GM12872 (cell line): ENCODE data around the gene SAMD14.

Experiments
- CTCF ChIP-seq: IDR thresholded peaks from 3 replicates; pipeline ENCODE4 v1.5.1; 2011; ENCODE audit warnings: low read depth, mild to moderate bottlenecking, low read length, moderate library complexity; ENCODE audit not compliant: insufficient read depth

Gene SAMD14

DNA sequence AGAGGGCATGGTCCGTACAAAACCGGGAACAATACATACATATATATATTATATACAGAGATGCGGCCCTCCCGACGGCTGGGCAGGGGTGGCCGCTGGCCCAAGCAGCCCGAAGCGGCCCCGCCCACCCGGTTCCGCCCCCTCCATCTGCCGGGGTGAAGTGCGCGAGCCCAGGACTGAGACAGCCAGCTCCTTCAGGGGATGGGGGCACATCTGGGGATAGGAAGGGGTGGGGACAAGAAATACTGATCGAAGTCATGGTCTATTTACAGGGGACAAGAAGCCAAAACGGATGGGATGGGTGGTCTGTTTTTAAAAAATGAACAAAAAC lies 3.8 kb upstream of the SAMD14 start:
- no peak for TF ChIP-seq CTCF

GRCh38 chr17:50133028-50133768 lies 3.2 kb upstream of the SAMD14 start:
- no peak for TF ChIP-seq CTCF

DNA sequence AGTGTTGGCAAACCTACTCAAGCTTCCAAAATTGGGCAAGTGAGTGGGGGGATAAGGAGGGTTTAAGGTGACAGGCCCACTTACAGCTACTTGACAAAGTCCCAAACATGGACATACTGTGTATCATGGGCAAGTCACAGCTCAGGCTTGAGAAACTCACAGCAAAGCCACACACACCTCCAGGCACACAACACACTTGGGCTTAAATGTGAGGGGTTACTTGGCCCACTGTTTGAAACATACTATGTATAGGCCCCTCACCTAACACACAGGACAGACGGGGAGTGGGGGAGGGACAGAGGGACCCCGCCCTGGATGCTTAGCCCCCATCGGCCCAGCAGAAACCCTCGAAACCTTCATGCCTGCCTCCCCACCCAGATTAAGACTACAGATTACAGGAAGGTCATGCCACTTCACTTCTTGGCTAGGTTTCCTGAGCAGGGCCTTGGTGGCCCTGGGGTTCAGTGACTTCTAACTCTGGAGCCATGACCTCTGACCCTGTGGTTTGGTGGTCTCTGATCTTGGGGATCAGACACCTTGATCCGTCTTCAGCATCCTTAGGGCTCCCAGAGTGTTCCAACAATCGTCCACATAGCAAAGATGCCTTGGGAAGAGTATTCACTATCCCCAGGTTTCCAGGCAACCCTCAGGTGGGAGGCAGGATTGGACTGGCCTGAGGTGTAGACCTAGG lies 2.3 kb upstream of the SAMD14 start:
- no peak for TF ChIP-seq CTCF

- no peak for TF ChIP-seq CTCF
Observed at GRCh38 chr17:50130559-50131305, 772 bp upstream of the SAMD14 start.

DNA sequence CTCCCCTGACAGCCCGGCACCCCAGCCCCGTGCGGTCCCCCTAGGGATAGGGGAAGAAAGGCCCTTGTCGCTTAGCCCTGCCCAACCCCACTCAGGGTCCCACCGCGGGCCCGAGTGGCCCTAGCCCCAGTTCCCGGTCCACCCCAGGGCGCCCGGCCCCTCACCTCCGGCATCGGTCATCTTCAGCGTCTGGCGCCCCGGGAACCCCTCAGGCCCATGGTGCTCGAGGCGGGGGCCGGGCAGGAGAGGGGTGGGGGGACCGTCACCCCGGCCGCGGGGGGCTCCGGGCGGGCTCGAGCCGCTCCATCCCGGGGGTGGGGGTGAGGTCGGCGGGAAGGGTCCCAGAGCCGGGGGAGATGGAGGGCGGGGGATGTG lies 620 bp downstream of the SAMD14 start:
- no peak for TF ChIP-seq CTCF

- TF ChIP-seq CTCF = no peak
Observed at GRCh38 chr17:50128441-50129352, 1.3 kb downstream of the SAMD14 start.
